ENCODE data around the gene PRKCH. TPM values are rescaled to one million over a fixed set of nuclear protein-coding genes. Genes with fewer than 3 reads are reported as not detected.

The PRKCH gene
- total and polyA plus RNA-seq, 8 donors = 35.2 to 48.8 (median 43.1) TPM

DNA sequence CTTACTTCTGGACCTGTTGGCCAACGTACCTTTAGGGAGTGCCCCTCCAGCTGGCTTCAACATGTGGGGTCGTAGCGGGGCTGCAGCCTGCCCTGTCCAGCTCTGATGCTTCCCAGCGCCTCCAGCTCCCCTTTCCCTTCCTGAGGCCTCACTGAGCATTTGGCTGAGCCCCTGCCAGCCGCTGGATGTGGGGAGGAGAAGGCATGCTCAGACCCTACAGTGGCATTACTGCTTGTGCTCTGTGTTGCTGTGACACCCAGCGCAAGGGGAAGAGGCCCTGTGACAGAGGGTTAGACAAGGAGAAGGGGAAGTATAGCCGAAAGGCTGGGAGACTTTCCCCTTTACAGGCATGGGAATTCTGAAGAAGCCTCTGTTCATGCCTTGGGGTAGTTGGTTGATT is 145.9 kb downstream of the PRKCH start:
- ATAC-seq = peak; percentile 18
- TF ChIP-seq, protein P1, sequence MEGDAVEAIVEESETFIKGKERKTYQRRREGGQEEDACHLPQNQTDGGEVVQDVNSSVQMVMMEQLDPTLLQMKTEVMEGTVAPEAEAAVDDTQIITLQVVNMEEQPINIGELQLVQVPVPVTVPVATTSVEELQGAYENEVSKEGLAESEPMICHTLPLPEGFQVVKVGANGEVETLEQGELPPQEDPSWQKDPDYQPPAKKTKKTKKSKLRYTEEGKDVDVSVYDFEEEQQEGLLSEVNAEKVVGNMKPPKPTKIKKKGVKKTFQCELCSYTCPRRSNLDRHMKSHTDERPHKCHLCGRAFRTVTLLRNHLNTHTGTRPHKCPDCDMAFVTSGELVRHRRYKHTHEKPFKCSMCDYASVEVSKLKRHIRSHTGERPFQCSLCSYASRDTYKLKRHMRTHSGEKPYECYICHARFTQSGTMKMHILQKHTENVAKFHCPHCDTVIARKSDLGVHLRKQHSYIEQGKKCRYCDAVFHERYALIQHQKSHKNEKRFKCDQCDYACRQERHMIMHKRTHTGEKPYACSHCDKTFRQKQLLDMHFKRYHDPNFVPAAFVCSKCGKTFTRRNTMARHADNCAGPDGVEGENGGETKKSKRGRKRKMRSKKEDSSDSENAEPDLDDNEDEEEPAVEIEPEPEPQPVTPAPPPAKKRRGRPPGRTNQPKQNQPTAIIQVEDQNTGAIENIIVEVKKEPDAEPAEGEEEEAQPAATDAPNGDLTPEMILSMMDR (IDR thresholded peaks at IDR 0.05) = no peak

GRCh38 chr14:61468063-61468825 is 146.9 kb downstream of the PRKCH start:
- peaks cover 4 to 77% of the 10 kb centered on the region in 2 donors for H3K4me1 ChIP-seq
- ATAC-seq = no peak
- DNase-seq = no peak
- intact Hi-C loops (cut with DNase I) = loop anchor here in 1 of 2 donors (10.0 kb wide), 1 partner anchor 367 kb away; no protein-coding TSS in a partner anchor
- no peaks in the 10 kb centered on the region for H3K9me3 ChIP-seq
- TF ChIP-seq, protein P1 (IDR thresholded peaks at IDR 0.05) = no peak
- peak overlapping the region in 1 of 2 donors; percentile 98 for H3K27ac ChIP-seq
- no peak overlapping the region for H3K4me3 ChIP-seq
- H3K27me3 ChIP-seq = no peaks in the 10 kb centered on the region
- H3K36me3 ChIP-seq = no peaks in the 10 kb centered on the region

More for the DNA sequence above, 145.9 kb downstream of the PRKCH start:
- intact Hi-C loops (cut with DNase I) = loop anchor here in 1 of 2 donors (10.0 kb wide), 1 partner anchor 368 kb away; no protein-coding TSS in a partner anchor
- peaks cover 4 to 74% of the 10 kb centered on the region in 2 donors for H3K4me1 ChIP-seq
- H3K9me3 ChIP-seq = no peaks in the 10 kb centered on the region
- no peaks in the 10 kb centered on the region for H3K27me3 ChIP-seq
- no peaks in the 10 kb centered on the region for H3K36me3 ChIP-seq
- no peak for DNase-seq
- H3K27ac ChIP-seq = peak overlapping the region; percentile 41 to 51
- H3K4me3 ChIP-seq = no peak overlapping the region

DNA sequence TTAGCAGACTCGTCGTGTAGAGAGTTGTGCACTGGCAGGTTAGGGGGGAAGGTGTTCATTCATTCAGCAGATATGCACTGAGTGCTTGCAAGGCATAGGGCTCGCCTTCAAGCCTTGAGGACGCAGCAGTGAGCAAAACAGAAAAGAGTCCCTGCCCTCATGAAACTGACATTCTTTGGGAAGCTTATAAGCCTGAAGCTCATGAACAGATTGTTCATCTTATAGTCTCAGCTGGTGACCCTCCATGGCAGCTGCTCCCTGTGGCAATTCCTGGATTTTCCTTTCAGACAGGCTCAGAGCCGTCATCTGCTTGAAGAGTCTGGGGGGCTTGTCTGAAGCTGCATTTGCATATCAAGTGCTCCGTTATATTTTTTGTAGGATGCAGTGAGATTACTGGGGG is 148.4 kb downstream of the PRKCH start:
- TF ChIP-seq, protein P1 (IDR thresholded peaks at IDR 0.05) = no peak
- H3K9me3 ChIP-seq = no peaks in the 10 kb centered on the region
- peak overlapping the region; percentile 80 to 98 for H3K27ac ChIP-seq
- no peak for ATAC-seq
- no peaks in the 10 kb centered on the region for H3K36me3 ChIP-seq
- DNase-seq = no peak
- intact Hi-C loops (cut with DNase I) = loop anchor here (10.0 kb wide), 3 partner anchors 95 to 365 kb away; partner anchors contain the start of gene HIF1A (in 1 of the 2)
- H3K27me3 ChIP-seq = no peaks in the 10 kb centered on the region
- no peak overlapping the region for H3K4me3 ChIP-seq
- peaks cover 4 to 93% of the 10 kb centered on the region in 2 donors for H3K4me1 ChIP-seq

GRCh38 chr14:61470261-61470960 is 149.0 kb downstream of the PRKCH start:
- DNase-seq = peak in 1 of 4 donors; percentile 75
- intact Hi-C loops (cut with DNase I) = loop anchor here in 1 of 2 donors (10.0 kb wide), 2 partner anchors 94 to 224 kb away; partner anchors contain the start of gene HIF1A
- no peak for ATAC-seq
- H3K27ac ChIP-seq = peak overlapping the region; percentile 80 to 98
- no peaks in the 10 kb centered on the region for H3K9me3 ChIP-seq
- H3K36me3 ChIP-seq = no peaks in the 10 kb centered on the region
- no peak overlapping the region for H3K4me3 ChIP-seq
- peaks cover 4 to 98% of the 10 kb centered on the region in 2 donors for H3K4me1 ChIP-seq
- TF ChIP-seq, protein P1 (IDR thresholded peaks at IDR 0.05) = no peak
- no peaks in the 10 kb centered on the region for H3K27me3 ChIP-seq

DNA sequence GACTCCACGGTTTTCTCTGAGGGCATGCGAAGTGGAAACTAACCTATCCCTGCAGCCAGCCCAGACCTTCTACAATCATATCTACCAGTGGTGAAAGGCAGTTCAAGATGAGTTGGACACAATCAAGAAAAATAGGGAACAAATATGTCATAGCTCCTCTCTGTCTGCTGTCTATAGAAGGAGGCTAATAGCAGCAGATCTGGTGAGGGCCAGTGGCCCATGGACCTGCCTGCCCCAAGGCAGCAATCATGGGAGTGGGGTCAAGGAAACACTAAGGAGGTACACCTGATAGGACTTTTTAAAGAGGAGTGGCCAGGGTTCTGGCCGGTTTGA is 149.5 kb downstream of the PRKCH start:
- intact Hi-C loops (cut with DNase I) = loop anchor here in 1 of 2 donors (10.0 kb wide), 2 partner anchors 94 to 224 kb away; partner anchors contain the start of gene HIF1A
- H3K4me1 ChIP-seq = peaks cover 7 to 98% of the 10 kb centered on the region in 2 donors
- no peaks in the 10 kb centered on the region for H3K27me3 ChIP-seq
- H3K27ac ChIP-seq = peak overlapping the region; percentile 80 to 98
- DNase-seq = no peak
- ATAC-seq = no peak
- H3K36me3 ChIP-seq = no peaks in the 10 kb centered on the region
- TF ChIP-seq, protein P1 (IDR thresholded peaks at IDR 0.05) = no peak
- H3K4me3 ChIP-seq = no peak overlapping the region
- no peaks in the 10 kb centered on the region for H3K9me3 ChIP-seq
